Pancreas (tissue), 10 donors: ENCODE results near the gene MOV10L1. TPM values are rescaled to one million over a fixed set of nuclear protein-coding genes. Genes with fewer than 3 reads are reported as not detected.

Source experiments
- ATAC-seq, 4 donors: fragments of 200-7000 bp; cut with Tn5 transposase; one replicate each; pipeline versions ENCODE4 v1.8.0 to v1.9.1; 2020; ENCODE audit warnings: mild to moderate bottlenecking in 4 of 4, moderate library complexity in 4 of 4
- DNase-seq, 6 donors: peaks; one replicate each; pipeline ENCODE4 v3.0.0-alpha.2; 2020
- FAIRE-seq: peaks from 2 replicates; lab custom pipeline; 2012; peaks lifted over from hg19 to GRCh38; lab: Jason Lieb, UNC
- H3K27ac ChIP-seq, 4 donors: fragments of 200-600 bp; sonication (generic); 1 replicate in 3 of 4; 2 replicates in 1 of 4; pipeline versions ENCODE4 v1.5.0 to v1.8.0; 2020
- H3K27me3 ChIP-seq, 4 donors: fragments of 200-600 bp; one replicate each; pipeline ENCODE4 v1.8.0; 2021
- H3K36me3 ChIP-seq, 3 donors: fragments of 200-600 bp; sonication (generic) in 1 of 3; one replicate each; pipeline versions ENCODE4 v1.5.0 to v1.8.0; 2020 to 2021
- H3K4me1 ChIP-seq, 3 donors: fragments of 200-600 bp; one replicate each; pipeline ENCODE4 v1.8.0; 2021
- H3K4me3 ChIP-seq, 4 donors: fragments of 200-600 bp; sonication (generic) in 2 of 4; one replicate each; pipeline versions ENCODE4 v1.5.0 to v1.8.0; 2020 to 2021
- H3K9me3 ChIP-seq, 4 donors: fragments of 200-600 bp; one replicate each; pipeline ENCODE4 v1.8.0; 2021
- CTCF ChIP-seq, 4 donors: fragments of 200-600 bp; sonication (generic) in 3 of 4; IDR thresholded peaks; one replicate each; pipeline versions ENCODE4 v1.5.0 to v1.8.0; 2021; ENCODE audit warnings: antibody characterized with exemption in 4 of 4
- WGBS, 2 donors: extraction: QIAGEN DNeasy Blood & Tissue Kit; methylation state at CpG; one replicate each; pipeline ENCODE4 v1.1.7; 2013; 5-methylcytosine and 5-hydroxymethylcytosine counted together
- intact Hi-C, 3 donors: fragments of 100-400 bp; cut with DNase I; formaldehyde crosslinking; loops; one replicate each; pipeline versions ENCODE4 v1.11.1 to v1.14.2; 2022
- polyA plus RNA-seq, 2 donors: library from polyadenylated mRNA; stranded (reverse); fragments of 200-250 nt; gene quantifications; one replicate each; pipeline ENCODE4 v1.2.3, GENCODE V29; 2013
- total RNA-seq, 6 donors: library from RNA; stranded (reverse); fragmentation: NEBNext Ultra II Directional in 4 of 6; extraction: Animal tissue kit (Norgen Biotek cat#: 25700) in 4 of 6; gene quantifications; one replicate each; pipeline versions ENCODE4 v1.2.1 to v1.2.4, GENCODE V29; 2021 to 2023
- donor health status: healthy with polysubstance abuse.
- donor health status: DM: no; HTN: no; CAD: no; lungs with moderate emphysema.
- donor health status: DM: no; HTN: no; CAD: no.
- donor health status: control.
- donor health status: control.
- donor health status: Bipolar disorder and iron deficiency.
- donor health status: DM: yes; HTN: yes; CAD: no.
- donor health status: DM: no; HTN: no; CAD: no.
- donor health status: DM: no; HTN: no; CAD: no.
- donor health status: DM: yes; HTN: yes; CAD: no.

The MOV10L1 gene
- total and polyA plus RNA-seq, 8 donors, result 0.09 to 1.9 (median 0.26) TPM; not detected in 1

DNA sequence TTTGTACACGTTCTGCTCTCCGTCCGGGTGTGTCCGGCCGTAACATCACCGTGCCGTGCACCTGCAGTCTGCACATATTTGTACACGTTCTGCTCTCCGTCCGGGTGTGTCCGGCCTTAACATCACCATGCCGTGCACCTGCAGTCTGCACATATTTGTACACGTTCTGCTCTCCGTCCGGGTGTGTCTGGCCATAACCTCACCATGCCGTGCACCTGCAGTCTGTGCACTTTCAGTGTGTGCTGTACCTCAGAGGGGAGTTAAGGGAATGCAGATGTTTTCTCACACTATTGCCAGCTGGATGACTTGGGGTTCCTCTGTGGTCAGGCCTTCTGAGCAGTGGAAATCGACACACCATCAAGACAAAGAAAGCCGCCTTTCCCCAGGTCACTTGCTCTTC, 35.9 kb upstream of the MOV10L1 start:
- 85 to 92% methylated on average over 18 of the region's 18 CpGs for WGBS, 2 donors
- no peak for TF ChIP-seq CTCF (IDR thresholded peaks at IDR 0.05)
- ATAC-seq (no peak), FAIRE-seq (no peak), DNase-seq (no peak)
- intact Hi-C loops, result no loop called here
- Histone ChIP-seq H3K27me3 (no peaks in the 10 kb centered on the region), H3K4me1 (no peaks in the 10 kb centered on the region), H3K36me3 (no peaks in the 10 kb centered on the region), H3K27ac (no peak overlapping the region), H3K9me3 (no peaks in the 10 kb centered on the region), H3K4me3 (no peak overlapping the region)

DNA sequence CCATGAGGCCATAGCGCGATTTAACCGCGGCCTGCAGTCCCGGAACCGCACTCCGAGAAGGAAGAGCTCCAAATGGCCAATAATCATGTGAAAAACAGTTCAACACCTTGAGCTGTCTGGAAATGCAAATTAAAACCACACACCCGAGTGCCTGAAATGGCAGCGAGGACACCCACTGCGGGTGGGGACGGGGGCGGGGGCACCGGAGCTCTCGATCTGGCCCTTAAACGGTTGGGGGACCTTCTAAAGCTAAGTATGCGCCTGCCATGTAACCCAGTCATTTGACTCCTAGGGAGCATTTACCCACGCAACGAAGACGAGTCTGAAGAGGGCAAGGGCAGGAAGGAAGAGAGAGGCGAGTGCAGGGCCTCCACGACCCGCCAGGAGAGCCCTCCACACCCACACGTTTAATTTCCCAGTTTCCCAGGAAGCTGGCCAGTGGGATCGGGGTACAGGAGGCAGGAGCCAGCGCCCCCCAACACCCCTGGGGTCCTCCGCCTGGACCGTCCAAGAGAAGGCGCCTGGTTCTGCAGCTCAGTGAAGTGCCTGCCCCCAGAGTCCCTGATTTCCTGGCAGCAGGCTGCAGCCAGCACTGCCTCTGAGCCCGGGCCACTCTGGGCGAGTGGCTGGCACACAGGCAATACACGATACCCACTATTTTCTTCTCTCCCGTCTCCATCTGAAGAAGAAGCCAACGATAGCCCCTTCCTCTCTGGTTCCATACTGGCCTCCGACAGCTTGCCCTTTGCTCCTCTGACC, 33.4 kb upstream of the MOV10L1 start:
- intact Hi-C loops, result no loop called here
- H3K9me3 ChIP-seq, result no peaks in the 10 kb centered on the region
- H3K27me3 ChIP-seq, result peaks cover 0 to 7% (median 0%) of the 10 kb centered on the region in 4 donors
- no peak for TF ChIP-seq CTCF (IDR thresholded peaks at IDR 0.05)
- FAIRE-seq (no peak), DNase-seq (peak in 1 of 6 donors; percentile 36), ATAC-seq (no peak)
- no peaks in the 10 kb centered on the region for H3K4me1 ChIP-seq
- H3K36me3 ChIP-seq, result no peaks in the 10 kb centered on the region
- WGBS, 2 donors, result 80 to 89% methylated on average over 34 of the region's 34 CpGs
- H3K4me3 ChIP-seq, result no peak overlapping the region
- H3K27ac ChIP-seq, result no peak overlapping the region

DNA sequence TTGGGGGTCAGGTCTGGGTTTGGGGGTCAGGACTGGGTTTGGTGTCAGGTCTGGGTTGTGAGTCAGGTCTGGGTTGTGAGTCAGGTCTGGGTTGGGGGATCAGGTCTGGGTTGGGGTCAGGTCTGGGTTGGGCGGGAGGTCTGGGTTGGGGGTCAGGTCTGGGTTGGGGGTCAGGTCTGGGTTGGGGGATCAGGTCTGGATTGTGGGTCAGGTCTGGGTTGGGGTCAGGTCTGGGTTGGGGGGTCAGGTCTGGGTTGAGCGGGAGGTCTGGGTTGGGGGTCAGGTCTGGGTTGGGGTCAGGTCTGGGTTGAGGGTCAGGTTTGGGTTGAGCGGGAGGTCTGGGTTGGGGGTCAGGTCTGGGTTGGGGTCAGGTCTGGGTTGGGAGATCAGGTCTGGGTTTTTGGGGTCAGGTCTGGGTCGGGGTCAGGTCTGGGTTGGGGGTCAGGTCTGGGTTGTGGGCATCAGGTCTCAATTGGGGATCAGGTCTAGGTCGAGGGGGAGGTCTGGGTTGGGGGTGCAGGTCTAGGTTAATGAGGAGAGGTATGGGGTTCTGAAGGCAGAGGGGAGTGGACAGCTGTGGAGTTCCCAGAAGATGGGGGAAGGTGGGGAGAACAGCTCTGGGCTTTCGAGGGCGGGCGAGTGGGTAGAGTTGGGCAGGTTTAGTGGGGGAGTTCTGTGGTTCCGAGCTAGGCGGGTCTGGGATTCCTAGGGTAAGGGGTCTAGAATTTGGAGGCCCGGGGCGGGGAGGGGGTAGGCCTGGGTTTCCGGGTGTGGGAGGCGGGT, 32.3 kb upstream of the MOV10L1 start:
- intact Hi-C loops, result no loop called here

GRCh38 chr22:50058061-50058905, 31.5 kb upstream of the MOV10L1 start, which contains the start of gene TTLL8:
Gene TTLL8, minus strand, starts transcription at chr22:50058298.
- Histone ChIP-seq H3K27ac (no peak within 1 kb of the TSS), H3K4me1 (no peaks in the 10 kb centered on the region), H3K9me3 (no peaks in the 10 kb centered on the region), H3K36me3 (no peaks in the 10 kb centered on the region), H3K4me3 (no peak within 1 kb of the TSS), H3K27me3 (peaks cover 0 to 7% (median 0%) of the 10 kb centered on the region in 4 donors)
- intact Hi-C loops, result no loop called here
- no peak for ATAC-seq
- no peak for FAIRE-seq
- TF ChIP-seq CTCF (IDR thresholded peaks at IDR 0.05), result no peak
- DNase-seq, result no peak
- WGBS, 2 donors, result 12% methylated on average over 34 to 102 of the region's 102 CpGs

More for the DNA sequence above, 32.3 kb upstream of the MOV10L1 start:
- DNase-seq (peak in 1 of 6 donors; percentile 39), ATAC-seq (no peak), FAIRE-seq (no peak)
- Histone ChIP-seq H3K4me3 (no peak overlapping the region), H3K9me3 (no peaks in the 10 kb centered on the region), H3K27ac (no peak overlapping the region), H3K27me3 (peaks cover 0 to 7% (median 0%) of the 10 kb centered on the region in 4 donors), H3K36me3 (no peaks in the 10 kb centered on the region), H3K4me1 (no peaks in the 10 kb centered on the region)
- no peak for TF ChIP-seq CTCF (IDR thresholded peaks at IDR 0.05)
- 70 to 77% methylated on average over 11 to 14 of the region's 14 CpGs for WGBS, 2 donors
